GM21526 (cell line): ENCODE data around the gene ROBO4.

Source experiments
- ATAC-seq: cut with Tn5 transposase; IDR thresholded peaks from one replicate; pipeline ENCODE4 v1.9.1; 2021; ENCODE audit warnings: moderate library complexity; ENCODE audit not compliant: unreplicated experiment, low FRiP score

Gene ROBO4

GRCh38 chr11:124890683-124891372 is 6.8 kb downstream of the ROBO4 start:
- no peak for ATAC-seq

DNA sequence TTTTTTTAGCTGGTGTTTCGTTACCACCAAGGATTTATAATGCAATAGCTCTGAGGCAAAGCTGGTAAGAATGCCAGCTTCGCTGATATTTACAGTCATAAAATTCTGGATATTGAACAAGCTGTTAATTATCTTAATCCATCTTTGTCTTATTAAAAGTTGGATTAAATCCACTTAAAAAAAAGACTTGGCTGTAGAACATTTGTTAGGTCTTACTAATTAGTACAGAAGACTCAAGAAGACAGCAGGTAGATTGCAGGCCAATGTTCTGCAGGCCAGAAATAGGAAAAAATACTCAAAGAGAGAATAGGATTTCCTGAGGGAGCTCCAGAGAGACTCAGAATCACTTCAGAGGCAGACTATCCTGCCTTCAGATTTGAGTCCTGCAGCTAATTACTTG is 7.5 kb downstream of the ROBO4 start:
- no peak for ATAC-seq

DNA sequence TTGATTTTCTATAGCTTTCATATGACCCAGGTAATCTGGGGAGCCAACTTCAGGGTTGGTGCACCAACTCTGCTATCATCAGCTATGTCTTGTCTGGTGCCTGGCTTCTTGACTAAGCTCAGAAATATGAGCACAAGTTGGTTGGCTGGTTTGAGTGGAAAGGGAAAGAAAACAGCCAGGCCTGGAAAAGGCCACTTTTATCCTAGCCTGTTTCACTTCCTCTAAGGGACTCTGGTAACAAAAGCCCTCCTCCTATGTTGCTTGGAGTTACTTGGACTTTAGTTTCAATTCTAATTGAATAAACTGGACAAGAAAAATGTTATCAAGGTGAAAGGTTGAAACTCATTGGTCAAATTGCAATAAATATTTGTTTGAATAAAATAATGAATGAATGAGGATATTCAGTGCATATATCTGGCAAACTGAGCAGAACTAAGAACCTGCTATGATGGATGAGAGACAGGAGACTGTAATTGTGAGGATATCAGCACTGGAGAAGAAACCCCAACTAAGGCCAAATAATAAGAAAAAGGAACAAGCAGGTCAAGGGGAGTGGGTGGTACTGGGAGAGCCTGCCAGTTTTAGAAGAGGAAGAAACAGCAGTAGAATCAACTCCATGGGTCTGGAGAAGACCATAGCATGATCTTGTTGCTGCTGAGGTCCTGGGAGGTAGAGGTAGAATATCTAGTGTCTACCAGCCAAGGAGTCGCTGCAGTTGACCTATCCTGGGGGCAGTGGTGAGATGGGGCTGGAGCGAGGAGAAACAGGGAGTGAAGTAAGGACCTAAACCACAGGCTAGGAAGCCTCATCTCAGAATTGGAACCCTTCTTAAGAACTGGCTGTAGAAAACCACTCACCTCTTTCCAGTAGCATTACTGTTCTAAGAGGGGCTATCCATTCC is 8.2 kb downstream of the ROBO4 start:
- ATAC-seq, result no peak

DNA sequence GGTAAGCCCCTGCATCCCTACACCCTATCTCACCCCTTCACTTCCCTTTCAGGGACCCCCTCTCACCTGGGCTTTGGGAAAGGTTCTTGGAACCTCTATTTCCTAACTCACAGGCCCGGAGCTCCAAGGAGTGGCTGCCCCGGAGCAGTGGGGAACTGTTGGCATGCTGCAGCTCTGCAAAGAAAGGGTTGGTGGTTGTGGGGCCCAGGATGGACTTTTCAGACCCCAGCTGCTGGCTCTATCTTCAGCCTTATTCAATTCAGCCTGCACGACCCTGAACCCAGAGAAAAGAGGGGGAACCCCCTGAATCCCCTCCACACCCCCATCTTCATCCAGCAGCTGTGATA is 10.0 kb downstream of the ROBO4 start:
- no peak for ATAC-seq

DNA sequence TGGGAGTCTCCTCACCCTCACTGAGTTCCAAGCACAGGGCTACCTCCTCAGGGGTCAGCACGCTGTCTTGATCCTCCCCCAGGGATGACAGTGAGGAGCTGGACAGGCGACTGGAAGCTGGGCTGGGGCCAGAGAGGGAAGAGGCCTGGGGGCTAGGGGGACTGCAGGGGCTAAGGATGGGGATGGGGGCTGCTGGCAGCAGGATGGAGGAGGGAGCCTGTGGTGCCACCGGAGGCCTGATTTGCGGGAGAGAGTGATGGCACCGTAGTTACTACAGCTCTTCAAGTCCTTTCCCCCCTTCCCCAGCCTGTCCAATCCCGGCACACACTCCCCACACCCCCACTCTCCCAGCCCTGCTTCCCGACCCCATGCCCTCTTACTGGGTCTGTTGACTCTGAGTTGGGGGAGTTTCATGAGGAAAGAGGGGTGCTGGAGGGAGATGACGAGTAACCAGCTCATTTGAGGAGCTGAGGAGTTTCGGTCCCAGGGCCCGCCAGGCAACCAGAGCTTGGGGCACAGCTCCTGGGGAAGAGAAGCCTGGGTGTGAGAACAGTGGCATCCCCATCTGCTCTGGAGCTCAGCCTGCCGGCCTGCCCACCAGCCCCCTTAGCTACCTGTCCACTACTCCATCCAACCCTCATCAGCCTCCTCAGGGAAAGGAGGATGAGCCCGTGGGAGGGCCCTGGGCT is 10.5 kb downstream of the ROBO4 start:
- no peak for ATAC-seq

DNA sequence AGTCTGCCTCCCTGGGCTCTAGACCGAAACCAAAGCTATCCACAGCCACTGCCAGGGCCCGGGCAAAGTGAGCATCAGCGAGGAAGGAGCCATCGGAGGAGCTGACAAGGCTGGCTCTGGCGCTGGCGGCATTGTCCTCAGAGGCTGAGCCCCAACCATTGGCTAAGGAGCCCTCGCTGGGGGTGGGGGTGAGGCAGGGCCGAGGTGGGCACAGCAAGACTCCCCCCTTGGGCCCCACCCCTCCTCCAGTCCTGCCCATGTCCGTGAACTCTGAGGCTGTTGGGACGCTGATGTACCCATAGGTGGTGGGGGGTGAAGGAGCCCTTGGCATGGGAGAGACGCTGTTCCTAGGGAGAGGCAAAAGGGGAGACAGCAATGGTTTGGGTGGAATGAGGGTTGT is 11.2 kb downstream of the ROBO4 start:
- no peak for ATAC-seq

GRCh38 chr11:124884869-124885479 is 12.7 kb downstream of the ROBO4 start:
- no peak for ATAC-seq

GRCh38 chr11:124884340-124884739 is 13.3 kb downstream of the ROBO4 start:
- ATAC-seq, result no peak

GRCh38 chr11:124882339-124883071 is 15.2 kb downstream of the ROBO4 start:
- no peak for ATAC-seq

DNA sequence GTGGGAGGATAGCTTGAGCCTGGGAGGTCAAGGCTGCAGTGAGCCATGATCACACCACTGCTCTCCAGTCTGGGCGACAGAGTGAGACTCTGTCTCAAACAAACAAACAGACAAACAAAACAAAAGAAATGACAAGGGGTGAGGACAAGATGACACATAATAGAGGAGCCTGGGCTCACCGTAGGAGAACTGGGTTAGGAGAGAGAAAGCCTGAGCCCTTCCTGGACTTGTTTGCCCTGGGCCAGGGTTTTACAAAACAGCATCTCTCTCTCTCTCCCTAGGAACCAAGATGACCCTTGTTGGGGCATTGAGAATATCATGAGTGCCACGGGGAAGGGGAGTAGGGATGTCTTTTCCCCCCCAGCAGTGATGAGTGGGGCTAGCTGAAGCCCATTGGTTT is 16.7 kb downstream of the ROBO4 start:
- ATAC-seq, result no peak

GRCh38 chr11:124880290-124880611 is 17.4 kb downstream of the ROBO4 start:
- no peak for ATAC-seq

DNA sequence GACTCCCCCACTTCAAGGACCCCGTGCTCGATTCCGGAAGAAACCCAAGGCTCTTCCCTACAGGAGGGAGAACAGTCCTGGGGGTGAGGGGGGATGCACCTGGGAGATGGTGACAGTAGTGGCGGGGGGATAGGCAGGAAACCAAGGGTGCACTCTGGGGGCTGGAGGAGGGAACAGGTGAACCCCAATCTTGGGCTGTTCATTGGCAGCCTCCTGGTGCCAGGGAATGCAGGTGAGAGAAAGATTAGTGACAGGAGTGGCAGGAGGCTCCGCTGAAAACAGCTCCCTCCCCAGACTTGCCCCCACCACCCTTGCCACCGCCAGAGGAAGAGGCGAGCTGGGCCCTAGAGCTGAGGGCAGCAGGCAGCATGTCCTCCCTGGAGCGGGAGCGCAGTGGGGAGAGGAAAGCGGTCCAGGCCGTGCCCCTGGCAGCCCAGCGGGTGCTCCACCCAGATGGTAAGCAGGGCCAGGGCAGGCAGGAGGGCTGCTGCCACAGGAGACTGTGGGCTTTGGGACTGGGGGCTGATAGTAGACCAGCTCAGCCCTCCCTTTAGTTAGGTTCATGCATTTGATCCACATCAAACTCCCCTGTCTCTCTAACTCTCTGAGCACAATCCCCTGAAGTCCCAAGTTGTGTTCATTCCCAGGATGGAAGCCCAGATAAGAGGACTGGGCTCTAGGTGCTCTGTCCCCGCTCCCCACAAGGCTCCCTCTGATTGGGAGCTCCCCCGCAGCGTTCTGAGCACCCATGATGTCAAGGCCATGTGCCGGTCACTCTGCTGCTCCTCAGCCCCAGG is 18.0 kb downstream of the ROBO4 start:
- ATAC-seq, result no peak

DNA sequence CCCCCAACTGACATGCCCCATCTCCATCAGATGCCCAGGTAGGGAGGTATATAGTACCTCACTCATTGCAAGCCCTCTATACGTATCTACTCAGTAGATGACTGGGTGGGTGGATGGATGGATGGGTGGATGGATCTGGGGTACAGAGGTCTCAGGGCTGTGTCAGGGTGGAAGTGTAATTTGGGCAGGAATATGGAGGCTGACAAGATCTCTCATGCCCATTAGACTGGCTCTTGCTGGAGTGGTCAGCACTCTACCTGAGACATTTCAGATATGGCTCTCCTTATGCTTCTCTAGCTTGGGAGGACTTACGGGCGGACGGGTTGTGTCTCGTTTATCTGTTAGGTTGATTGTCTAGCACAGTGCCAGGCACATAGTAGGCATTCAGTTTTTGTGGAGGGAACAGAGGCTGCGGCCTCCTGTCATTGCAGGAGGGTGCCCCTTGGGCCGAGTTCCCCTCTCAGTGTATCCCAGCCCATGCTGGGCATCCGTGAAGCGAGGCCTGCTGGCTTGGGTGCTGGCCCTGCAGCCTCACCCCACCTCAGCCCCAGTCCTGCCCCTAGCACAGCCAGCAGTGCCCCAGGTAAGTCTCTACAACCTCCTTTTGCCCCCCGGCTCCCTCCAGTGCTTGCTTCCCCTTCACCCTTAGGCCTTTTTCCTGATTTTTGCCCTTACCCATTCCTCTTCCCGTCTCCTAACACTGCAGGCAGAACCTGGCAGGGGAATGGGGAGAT is 18.7 kb downstream of the ROBO4 start:
- ATAC-seq, result no peak

- ATAC-seq, result no peak
Observed at GRCh38 chr11:124877910-124878758, 19.5 kb downstream of the ROBO4 start.

DNA sequence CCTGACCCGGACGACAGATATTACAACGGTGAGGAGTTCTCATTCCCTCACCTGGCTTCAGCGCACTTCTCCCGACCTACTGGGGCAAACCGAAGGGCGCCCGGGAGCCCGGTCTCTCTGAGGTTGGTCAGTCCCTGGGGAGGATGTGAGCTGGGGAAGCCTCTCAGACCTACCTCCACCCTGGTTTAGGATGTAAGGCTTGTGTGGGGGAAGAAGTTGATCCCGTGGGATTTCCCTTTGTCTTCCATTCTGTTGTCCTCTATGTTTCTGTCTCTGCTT is 20.1 kb downstream of the ROBO4 start:
- no peak for ATAC-seq

- no peak for ATAC-seq
Observed at GRCh38 chr11:124876818-124877630, 20.6 kb downstream of the ROBO4 start.

GRCh38 chr11:124875943-124876817 is 21.5 kb downstream of the ROBO4 start:
- peak; percentile 93 for ATAC-seq
